GM19463 (cell line): Measurements from ENCODE around the gene BNIP2.
"Not testable (repeated sequence)": the region's sequence is repeated elsewhere in the genome, so short reads cannot be mapped to it uniquely, and the experiment has no call there.

Experiments
- ATAC-seq: cut with Tn5 transposase; IDR thresholded peaks from one replicate; pipeline ENCODE4 v1.9.1; 2021; ENCODE audit warnings: mild to moderate bottlenecking, moderate library complexity; ENCODE audit not compliant: unreplicated experiment

Gene BNIP2

GRCh38 chr15:59688782-59689625, at the start of gene BNIP2:
TSS of gene BNIP2 (minus strand) at chr15:59689320. CDS start at chr15:59682457, 6,863 bp downstream.
- peak; percentile 83 for ATAC-seq

GRCh38 chr15:59738676-59739075, 49.6 kb upstream of the BNIP2 start:
- no peak for ATAC-seq

- no peak for ATAC-seq
Measured at GRCh38 chr15:59736181-59736580, 47.1 kb upstream of the BNIP2 start.

- no peak for ATAC-seq
Measured at GRCh38 chr15:59725151-59725486, 36.0 kb upstream of the BNIP2 start.

- ATAC-seq, result no peak
Measured at GRCh38 chr15:59723687-59724346, 34.7 kb upstream of the BNIP2 start.

GRCh38 chr15:59722476-59722875, 33.4 kb upstream of the BNIP2 start:
- no peak for ATAC-seq

- no peak for ATAC-seq
Measured at GRCh38 chr15:59722037-59722436, 32.9 kb upstream of the BNIP2 start.

GRCh38 chr15:59721411-59721810, 32.3 kb upstream of the BNIP2 start:
- no peak for ATAC-seq

GRCh38 chr15:59713177-59713576, 24.1 kb upstream of the BNIP2 start:
- ATAC-seq, result no peak

GRCh38 chr15:59711451-59712243, 22.5 kb upstream of the BNIP2 start:
- no peak for ATAC-seq

- ATAC-seq, result no peak
Measured at GRCh38 chr15:59707619-59708018, 18.5 kb upstream of the BNIP2 start.

- no peak for ATAC-seq
Measured at GRCh38 chr15:59703979-59704796, 15.1 kb upstream of the BNIP2 start.

GRCh38 chr15:59702351-59702750, 13.2 kb upstream of the BNIP2 start:
- ATAC-seq, result no peak

GRCh38 chr15:59701880-59702279, 12.8 kb upstream of the BNIP2 start:
- ATAC-seq, result no peak

GRCh38 chr15:59699810-59700431, 10.8 kb upstream of the BNIP2 start:
- no peak for ATAC-seq

GRCh38 chr15:59698065-59698464, 8.9 kb upstream of the BNIP2 start:
- ATAC-seq, result not testable (repeated sequence)

- ATAC-seq, result no peak
Measured at GRCh38 chr15:59696332-59696731, 7.2 kb upstream of the BNIP2 start.

- no peak for ATAC-seq
Measured at GRCh38 chr15:59694779-59695178, 5.7 kb upstream of the BNIP2 start.

GRCh38 chr15:59691194-59691805, 2.2 kb upstream of the BNIP2 start:
- no peak for ATAC-seq
